Activated T-cell treated with anti-CD3 and anti-CD28 coated beads for 48 hours (primary cell): ENCODE data around the gene NPRL2.
A peak's percentile ranks its signal among the peaks of the same experiment; 100 is the strongest.

Experiments
- DNase-seq: peaks from one replicate; pipeline ENCODE4 v3.0.0-alpha.2; 2020; ENCODE audit warnings: low read depth

NPRL2 gene

DNA sequence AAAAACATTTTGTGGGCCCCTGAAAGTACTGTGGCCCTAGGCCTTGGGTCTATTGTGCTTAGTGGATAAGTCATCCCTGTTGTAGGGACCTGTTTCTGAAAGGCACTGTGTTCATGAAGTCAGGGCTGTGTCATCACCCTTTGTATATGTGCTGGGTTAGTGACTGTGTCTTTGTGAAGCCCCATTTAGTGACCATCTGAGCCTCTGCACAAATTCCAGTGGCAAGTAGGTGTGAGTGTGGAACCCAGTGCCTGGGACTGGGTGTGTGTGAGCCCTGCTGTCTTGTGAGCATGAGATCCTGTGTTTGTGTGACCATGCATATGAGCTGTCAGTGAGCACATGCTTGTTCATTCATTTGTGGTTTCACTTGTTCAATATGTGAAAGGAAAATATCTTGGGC, 46.0 kb downstream of the NPRL2 start:
- DNase-seq: no peak

DNA sequence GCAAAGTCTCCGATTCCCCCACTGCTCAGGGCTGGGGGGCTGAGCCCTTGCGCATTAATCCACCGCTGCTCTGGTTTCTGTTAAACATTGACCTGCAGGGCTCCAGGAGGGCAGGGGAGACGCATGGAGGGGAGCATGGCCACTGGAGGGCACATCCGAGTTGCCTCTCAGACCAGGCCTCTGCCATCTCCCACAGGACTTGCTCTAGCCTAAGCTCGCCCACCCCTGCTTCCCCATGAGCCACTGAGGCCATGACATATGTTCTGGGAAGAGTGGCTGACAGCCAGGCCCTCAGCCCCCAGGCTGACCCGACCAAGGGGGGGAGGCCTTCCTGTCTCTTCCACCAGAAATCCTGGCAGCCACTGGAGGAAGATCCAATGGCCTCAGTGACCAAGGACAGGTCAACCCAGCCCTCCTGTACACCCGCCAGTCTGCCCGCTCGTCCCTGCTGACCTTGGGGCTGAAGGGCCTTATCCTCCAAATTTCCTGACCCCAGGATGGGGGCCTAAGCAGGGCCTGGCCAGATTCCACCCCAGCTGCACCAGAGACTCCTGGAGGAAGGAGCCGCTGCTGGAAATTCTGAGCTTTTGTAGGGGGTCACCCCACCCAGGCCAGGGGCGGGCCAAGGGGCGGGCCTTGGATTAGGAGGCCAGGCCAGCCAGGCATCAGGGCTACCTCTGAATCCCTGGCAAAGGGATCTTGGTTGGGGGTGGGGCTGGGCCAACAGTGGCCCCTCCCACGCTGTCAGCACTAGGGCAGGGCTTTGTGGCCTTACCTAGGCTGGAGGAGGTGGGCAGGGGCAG, 47.4 kb downstream of the NPRL2 start, which contains the start of gene HYAL1:
TSS of gene HYAL1 (minus strand) at position 562 of the 803 bp plus-strand sequence. CDS start 618 bp downstream, outside the sequence.
- no peak for DNase-seq

DNA sequence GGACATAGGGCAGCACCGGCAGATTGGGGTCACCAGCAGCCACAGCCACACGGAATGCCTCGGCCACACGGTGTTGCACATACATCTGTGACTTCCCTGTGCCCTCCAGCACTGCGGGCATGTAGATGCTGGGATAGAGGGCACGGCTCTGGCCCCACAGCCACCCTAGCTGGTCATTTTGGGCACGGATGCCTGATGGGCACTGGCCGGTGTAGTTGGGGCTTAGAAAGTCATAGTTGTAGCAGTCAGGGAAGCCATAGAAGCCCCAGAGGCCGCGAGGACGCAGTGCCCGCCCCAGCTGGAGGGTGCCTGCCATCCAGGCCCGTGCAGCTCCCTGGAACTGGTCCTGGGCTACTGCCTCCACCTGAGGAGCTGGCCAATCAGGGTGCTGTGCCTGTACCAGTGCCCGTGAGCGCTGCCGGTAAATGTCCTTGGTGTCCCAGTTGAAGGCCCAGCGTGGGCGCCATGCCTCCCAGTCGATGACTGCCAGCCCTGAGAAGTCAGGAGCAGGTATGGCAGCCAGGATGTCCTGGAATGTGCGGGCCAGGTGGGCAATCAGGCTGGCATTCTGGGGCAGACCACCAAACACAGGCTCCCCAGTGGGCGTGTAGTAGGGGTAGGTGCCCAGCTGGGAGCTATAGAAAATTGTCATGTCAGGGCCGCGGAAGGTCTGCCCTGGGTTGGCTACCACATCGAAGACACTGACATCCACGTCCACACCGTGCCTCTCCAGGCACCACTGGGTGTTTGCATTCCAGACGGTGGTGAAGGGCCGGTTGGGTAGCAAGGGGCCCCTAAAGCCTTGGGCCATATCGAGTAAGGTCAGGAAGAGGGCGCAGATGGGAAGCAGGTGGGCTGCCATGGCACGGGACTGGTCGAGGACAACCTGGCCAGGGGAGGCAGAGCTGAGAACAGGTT, 48.2 kb downstream of the NPRL2 start:
- DNase-seq: no peak

GRCh38 chr3:50300681-50301254, 49.8 kb downstream of the NPRL2 start:
- no peak for DNase-seq

GRCh38 chr3:50299929-50300680, 50.5 kb downstream of the NPRL2 start:
- DNase-seq: no peak

DNA sequence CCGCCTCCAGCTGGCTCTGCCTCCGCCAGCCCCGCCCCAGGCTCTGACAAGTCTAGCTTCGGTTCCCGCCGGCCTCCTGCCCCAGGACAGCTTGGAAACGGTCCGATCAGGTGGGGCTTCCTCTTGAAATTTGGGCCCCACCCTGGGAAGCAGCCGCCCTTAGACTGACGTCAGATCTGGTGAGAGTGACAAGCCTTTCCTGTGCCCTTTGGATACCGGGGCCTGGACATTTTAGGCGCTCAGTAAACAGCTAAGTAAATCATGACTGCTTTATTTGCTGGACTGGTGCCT, 51.0 kb downstream of the NPRL2 start:
- DNase-seq: no peak

GRCh38 chr3:50298836-50299637, 51.5 kb downstream of the NPRL2 start, which contains the start of the genes HYAL3 and NAA80:
Gene HYAL3 (minus strand): TSS chr3:50299405. CDS start chr3:50295602, 3,803 bp downstream.
Gene NAA80 (minus strand): TSS chr3:50299405. CDS start chr3:50297463, 1,942 bp downstream.
- peak; percentile 99 for DNase-seq

DNA sequence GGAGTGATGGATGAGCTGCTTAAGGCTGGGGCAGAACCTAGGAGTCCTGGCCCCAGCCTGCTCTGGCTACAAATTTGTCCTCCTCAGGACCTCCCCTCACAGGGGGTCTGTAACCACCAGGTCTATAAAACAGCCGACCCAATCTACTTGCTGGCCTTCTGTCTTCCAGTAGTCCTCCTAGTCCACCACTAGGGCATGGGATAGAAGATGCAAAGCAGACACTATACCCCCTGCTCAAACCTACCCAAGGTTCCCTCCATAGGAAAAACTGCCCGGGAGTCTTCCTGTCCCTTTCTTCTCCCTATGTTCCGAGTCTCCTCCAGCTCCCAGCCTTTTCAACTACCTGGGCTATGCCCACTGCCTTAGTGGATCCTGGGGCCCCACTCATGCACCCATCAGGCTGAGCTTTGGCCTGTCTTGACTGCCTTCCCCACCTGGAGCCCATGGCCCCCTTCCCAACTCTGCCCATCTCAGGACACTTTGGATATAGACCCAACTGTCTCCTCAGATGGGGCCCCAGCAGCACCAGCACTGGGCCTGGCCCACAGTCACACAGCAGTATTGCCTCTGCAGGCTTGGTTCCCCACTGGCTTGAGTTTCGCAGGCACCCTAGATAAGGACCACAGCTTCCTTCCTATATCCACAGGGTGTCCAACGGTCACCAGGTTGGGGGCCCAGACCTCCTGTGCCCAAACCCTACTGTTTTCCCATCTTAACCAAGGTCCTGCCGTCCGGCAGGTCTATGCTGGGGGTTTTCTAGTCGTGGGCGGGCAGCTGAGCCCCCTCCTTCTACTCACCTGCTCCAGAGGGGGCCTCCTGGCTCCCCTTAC, 52.5 kb downstream of the NPRL2 start:
- no peak for DNase-seq

DNA sequence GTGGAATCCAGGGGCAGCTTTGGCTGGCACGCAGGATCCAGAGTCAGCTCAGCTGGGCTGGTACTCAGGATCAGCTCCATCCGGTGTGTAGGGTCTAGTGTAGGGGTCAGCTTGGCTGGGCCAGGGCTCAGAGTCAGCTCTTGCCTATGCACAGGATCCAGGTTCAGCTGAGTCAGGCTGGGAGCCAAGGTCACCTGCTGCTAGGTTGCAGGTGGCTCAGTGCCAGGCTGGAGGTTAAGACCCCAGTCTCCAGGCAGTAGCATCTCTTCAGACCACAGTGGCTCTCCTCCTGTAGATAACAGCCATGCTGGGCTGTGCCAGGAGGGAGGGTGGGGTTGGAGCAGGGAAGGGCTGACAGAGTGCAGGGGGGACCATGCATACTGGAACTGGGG, 53.2 kb downstream of the NPRL2 start:
- DNase-seq: no peak
